ENCODE measurements around the gene SLC22A5. TPM values are rescaled to one million over a fixed set of nuclear protein-coding genes. Genes with fewer than 3 reads are reported as not detected.

The SLC22A5 gene
- total and polyA plus RNA-seq, 9 of the 15 experiments (the other 6 are each of a cell fraction or from before 2014, with no cell fraction given): 3.0 to 16.6 (median 8.3) TPM

DNA sequence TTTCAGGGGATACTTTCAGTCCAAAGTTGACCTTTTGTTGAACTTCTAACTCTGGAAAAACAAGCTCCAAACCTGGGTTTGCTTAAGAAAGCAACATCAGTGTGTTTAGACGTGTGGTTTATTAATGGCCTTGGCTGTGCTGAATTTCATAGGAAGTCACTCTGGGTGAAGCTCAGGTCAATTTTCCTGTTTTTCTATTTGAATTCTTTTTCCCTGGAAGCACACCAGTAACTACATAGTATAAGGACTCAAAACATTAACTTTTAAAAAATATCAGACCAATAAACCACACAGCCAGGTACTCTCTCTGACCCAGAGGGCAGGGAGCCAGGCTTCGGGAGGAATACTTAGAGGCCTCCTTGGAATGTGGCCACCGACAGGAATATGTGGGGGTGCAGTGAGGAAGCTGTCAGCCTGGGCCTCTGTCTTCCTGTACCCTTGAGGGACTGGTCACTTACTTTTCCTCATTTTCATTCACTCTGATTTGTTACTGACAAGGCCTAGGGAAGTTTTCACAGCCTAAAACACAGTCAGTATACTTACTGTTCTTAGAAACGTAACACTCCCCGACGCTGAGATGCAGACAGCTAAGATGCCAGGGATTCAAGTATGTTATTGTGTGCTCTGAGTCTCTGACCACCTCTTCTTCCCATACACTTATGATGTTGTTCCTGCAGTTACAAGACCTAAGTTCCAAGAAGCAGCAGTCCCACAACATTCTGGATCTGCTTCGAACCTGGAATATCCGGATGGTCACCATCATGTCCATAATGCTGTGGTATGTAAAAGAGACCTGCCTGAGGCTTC, 18.9 kb downstream of the SLC22A5 start:
- H4K20me1 ChIP-seq (replicated peaks; ENCODE audit: control insufficient read depth, insufficient read depth, low read length): no peaks in the 10 kb centered on the region
- no peaks in the 10 kb centered on the region for H3K9me1 ChIP-seq (ENCODE audit: control insufficient read depth, insufficient read depth, low read length)
- no peak overlapping the region for H3K4me2 ChIP-seq (ENCODE audit: insufficient read depth, low read length)
- ChIA-PET POLR2A (interaction anchor here (0.6 to 2.6 kb wide), 4 partner anchors 10 to 305 kb away, joined by 3 to 12 read pairs (median 4); no protein-coding TSS in a partner anchor), CTCF (ENCODE audit: low intra/inter-chr PET ratio) (interaction anchor here (0.6 to 3.9 kb wide), 2 partner anchors 107 to 113 kb away, joined by 3 to 79 read pairs; no protein-coding TSS in a partner anchor)
- no peak overlapping the region; a peak in 1 of 4 replicates for H3K9ac ChIP-seq (ENCODE audit: insufficient read depth in 1 of 2, low read depth in 2 of 2, low read length in 2 of 2)
- H3K4me3 ChIP-seq: no peak overlapping the region
- DNase-seq (ENCODE audit: extremely low read depth in 1 of 4, low spot score in 3 of 4) (no peak), FAIRE-seq (peak; percentile 71), ATAC-seq (no peak)
- in situ Hi-C loops (cut with MboI): loop anchor here (10.0 to 25.0 kb wide), 2 partner anchors 106 to 326 kb away; partner anchors contain the start of genes CSF2, IL3 and IRF1
- H3K79me2 ChIP-seq (ENCODE audit: control insufficient read depth, insufficient read depth, low read length): no peaks in the 10 kb centered on the region
- intact Hi-C loops (cut with micrococcal nuclease): loop anchor here (10.0 kb wide), 2 partner anchors 204 to 324 kb away; partner anchors contain the start of gene IL3
- H3K9me3 ChIP-seq (replicated peaks; ENCODE audit: control insufficient read depth, insufficient read depth, low read depth, low read length): no peaks in the 10 kb centered on the region
- no peak for TF ChIP-seq ETV5 (CRISPR knock-in tag; IDR thresholded peaks at IDR 0.05; ENCODE audit: low read depth)
- no peak for TF ChIP-seq HNRNPH1 (optimal IDR thresholded peaks at IDR 0.05; ENCODE audit: low read depth, low read length)
- TF ChIP-seq, protein P1, sequence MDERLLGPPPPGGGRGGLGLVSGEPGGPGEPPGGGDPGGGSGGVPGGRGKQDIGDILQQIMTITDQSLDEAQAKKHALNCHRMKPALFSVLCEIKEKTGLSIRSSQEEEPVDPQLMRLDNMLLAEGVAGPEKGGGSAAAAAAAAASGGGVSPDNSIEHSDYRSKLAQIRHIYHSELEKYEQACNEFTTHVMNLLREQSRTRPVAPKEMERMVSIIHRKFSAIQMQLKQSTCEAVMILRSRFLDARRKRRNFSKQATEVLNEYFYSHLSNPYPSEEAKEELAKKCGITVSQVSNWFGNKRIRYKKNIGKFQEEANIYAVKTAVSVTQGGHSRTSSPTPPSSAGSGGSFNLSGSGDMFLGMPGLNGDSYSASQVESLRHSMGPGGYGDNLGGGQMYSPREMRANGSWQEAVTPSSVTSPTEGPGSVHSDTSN (CRISPR knock-in tag; IDR thresholded peaks at IDR 0.05; ENCODE audit: low read depth): no peak
- TF ChIP-seq, protein P1 (tag; conservative IDR thresholded peaks at IDR 0.05; ENCODE audit: low read depth): no peak
- TF ChIP-seq NR2F6 (CRISPR knock-in tag; IDR thresholded peaks at IDR 0.05): no peak
- TF ChIP-seq RAD21 (CRISPR knock-in tag; conservative IDR thresholded peaks at IDR 0.05 in 1 of 2, IDR thresholded peaks at IDR 0.05 in 1 of 2): no peak
- no peak for TF ChIP-seq C11orf30 (IDR thresholded peaks at IDR 0.05; ENCODE audit: low read depth)
- no peak for TF ChIP-seq FOXJ3 (CRISPR knock-in tag; IDR thresholded peaks at IDR 0.05)
- no peak for TF ChIP-seq BACH1 (tag; IDR thresholded peaks at IDR 0.05)
- TF ChIP-seq PTRF (tag; IDR thresholded peaks at IDR 0.05): no peak
- TF ChIP-seq ZNF133 (CRISPR knock-in tag; IDR thresholded peaks at IDR 0.05): no peak
- TF ChIP-seq GATAD2A (IDR thresholded peaks at IDR 0.05): no peak
- no peak for TF ChIP-seq ARID4B (CRISPR knock-in tag; IDR thresholded peaks at IDR 0.05)
- H2AFZ ChIP-seq (ENCODE audit: low read depth, low read length): no peak overlapping the region
- BruUV-seq (replicated peaks): no TSS peak
- WGBS (ENCODE audit: insufficient coverage, low coverage, missing lambda C conversion rate): 77% methylated on average over 8 of the region's 8 CpGs
- peaks cover 10 to 12% of the 10 kb centered on the region in 2 experiments; a peak in 3 of 5 replicates for H3K4me1 ChIP-seq (replicated peaks in 1 of 2; ENCODE audit: control insufficient read depth in 2 of 2, insufficient read depth in 2 of 2, low read length in 2 of 2)
- H3K27me3 ChIP-seq (ENCODE audit: control insufficient read depth in 2 of 2, insufficient read depth in 2 of 2, low read length in 2 of 2): no peaks in the 10 kb centered on the region
- H3K36me3 ChIP-seq (ENCODE audit: control insufficient read depth, insufficient read depth, low read length): peaks cover 74% of the 10 kb centered on the region
- no peak overlapping the region for H3K27ac ChIP-seq (ENCODE audit: extremely low read depth, low read depth, low read length)
